Esophagus (tissue), 2 donors: ENCODE measurements around the gene ENO2. TPM values are rescaled to one million over a fixed set of nuclear protein-coding genes. Genes with fewer than 3 reads are reported as not detected.

ENCODE experiments used
- H3K27ac ChIP-seq, 2 donors: one replicate each; pipeline ENCODE4 v1.5.1; 2013; ENCODE audit warnings: low read depth in 2 of 2, mild to moderate bottlenecking in 2 of 2, inconsistent platforms in 1 of 2, low read length in 1 of 2, moderate library complexity in 1 of 2
- H3K27me3 ChIP-seq, 2 donors: one replicate each; pipeline ENCODE4 v1.6.1; 2013; ENCODE audit warnings: low read length in 2 of 2, control low read depth in 1 of 2, mild to moderate bottlenecking in 1 of 2; ENCODE audit not compliant: insufficient read depth in 2 of 2, control insufficient read depth in 1 of 2
- H3K36me3 ChIP-seq, 2 donors: one replicate each; pipeline ENCODE4 v1.6.1; 2013; ENCODE audit warnings: low read length in 1 of 2; ENCODE audit not compliant: control insufficient read depth in 2 of 2, insufficient read depth in 2 of 2
- H3K4me1 ChIP-seq, 2 donors: one replicate each; pipeline ENCODE4 v1.6.1; 2013; ENCODE audit warnings: low read length in 1 of 2; ENCODE audit not compliant: control insufficient read depth in 2 of 2, insufficient read depth in 2 of 2
- H3K4me3 ChIP-seq, 2 donors: one replicate each; pipeline ENCODE4 v1.5.1; 2013; ENCODE audit warnings: low read length in 2 of 2, mild to moderate bottlenecking in 2 of 2, low read depth in 1 of 2, moderate library complexity in 1 of 2
- H3K9me3 ChIP-seq, 2 donors: one replicate each; pipeline ENCODE4 v1.6.1; 2013; ENCODE audit warnings: mild to moderate bottlenecking in 2 of 2, low read depth in 1 of 2, low read length in 1 of 2, moderate library complexity in 1 of 2; ENCODE audit not compliant: control insufficient read depth in 2 of 2, insufficient read depth in 1 of 2
- WGBS, 2 donors: extraction: QIAGEN DNeasy Blood & Tissue Kit; methylation state at CpG; one replicate each; pipeline ENCODE4 v1.1.7; 2013; 5-methylcytosine and 5-hydroxymethylcytosine counted together
- polyA plus RNA-seq, 2 donors: library from polyadenylated mRNA; stranded (reverse); fragments of 200-250 nt; gene quantifications; one replicate each; pipeline ENCODE4 v1.2.3, GENCODE V29; 2013
- donor health status: healthy with polysubstance abuse.
- donor health status: Bipolar disorder and iron deficiency.

The ENO2 gene
- polyA plus RNA-seq, 2 donors, result 6.7 to 9.0 TPM

GRCh38 chr12:6959805-6960592 lies 45.6 kb downstream of the ENO2 start:
- Histone ChIP-seq H3K9me3 (no peaks in the 10 kb centered on the region), H3K4me3 (no peak overlapping the region), H3K36me3 (peaks cover 0 to 11% of the 10 kb centered on the region in 2 donors), H3K27ac (peak overlapping the region in 1 of 2 donors; percentile 96), H3K27me3 (no peaks in the 10 kb centered on the region), H3K4me1 (peaks cover 3 to 24% of the 10 kb centered on the region in 2 donors)
- 87 to 89% methylated on average over 26 of the region's 26 CpGs for WGBS, 2 donors

DNA sequence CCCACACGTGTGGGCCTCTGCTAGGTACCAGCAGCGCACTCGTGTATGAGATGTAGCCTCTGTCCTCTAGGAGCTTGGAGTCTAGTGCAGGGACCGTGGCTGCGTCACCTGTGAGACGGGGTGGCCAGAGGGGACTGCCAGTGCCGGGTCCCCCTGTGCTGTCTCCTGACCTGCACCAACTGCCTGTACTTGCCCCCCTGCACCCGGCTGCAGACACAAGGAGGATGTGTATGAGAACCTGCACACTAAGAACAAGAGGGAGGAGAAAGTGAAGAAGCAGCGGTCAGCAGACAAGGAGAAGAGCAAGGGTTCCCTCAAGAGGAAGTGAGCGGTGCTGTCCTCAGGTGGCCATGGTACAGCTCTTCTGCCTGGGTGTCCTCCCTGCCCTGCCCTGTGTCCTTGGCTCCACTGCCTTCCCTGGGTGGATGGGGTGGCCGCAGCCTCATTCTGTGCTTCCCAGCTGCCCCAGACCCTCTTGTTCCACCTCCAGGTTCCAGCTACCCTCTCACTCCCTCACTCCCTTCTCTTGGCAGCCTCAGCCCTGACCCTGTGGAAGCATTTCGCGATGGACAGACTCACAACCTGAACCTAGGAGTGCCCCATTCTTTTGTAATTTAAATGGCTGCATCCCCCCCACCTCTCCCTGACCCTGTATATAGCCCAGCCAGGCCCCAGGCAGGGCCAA lies 46.4 kb downstream of the ENO2 start:
- no peaks in the 10 kb centered on the region for H3K9me3 ChIP-seq
- peaks cover 1 to 13% of the 10 kb centered on the region in 2 donors for H3K36me3 ChIP-seq
- no peak overlapping the region for H3K4me3 ChIP-seq
- no peaks in the 10 kb centered on the region for H3K27me3 ChIP-seq
- peak overlapping the region; percentile 96 for H3K27ac ChIP-seq
- WGBS, 2 donors, result 72 to 73% methylated on average over 13 of the region's 13 CpGs
- peaks cover 3 to 24% of the 10 kb centered on the region in 2 donors for H3K4me1 ChIP-seq

DNA sequence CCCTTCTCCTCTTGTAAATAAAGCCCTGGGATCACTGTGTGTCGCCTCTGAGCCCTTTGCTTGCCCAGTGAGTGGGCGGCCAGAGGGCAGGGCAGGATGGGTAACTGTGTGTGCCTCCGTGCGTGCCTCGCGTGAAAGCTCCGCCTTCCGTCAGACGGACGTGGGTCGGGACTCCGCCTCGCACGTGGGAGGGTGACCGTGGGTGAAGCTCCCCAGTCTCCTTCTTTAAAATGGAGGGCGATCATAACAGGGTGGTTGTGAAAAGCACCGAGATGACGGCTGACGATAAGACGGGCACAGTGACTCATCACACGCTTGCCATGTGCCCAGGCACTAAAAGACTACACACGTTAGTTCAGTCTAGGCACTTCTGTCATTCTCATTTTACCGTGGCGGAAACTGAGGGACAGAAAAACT lies 46.9 kb downstream of the ENO2 start:
- peak overlapping the region; percentile 96 for H3K27ac ChIP-seq
- no peaks in the 10 kb centered on the region for H3K9me3 ChIP-seq
- H3K4me1 ChIP-seq, result peaks cover 3 to 24% of the 10 kb centered on the region in 2 donors
- 24 to 27% methylated on average over 24 of the region's 24 CpGs for WGBS, 2 donors
- no peaks in the 10 kb centered on the region for H3K27me3 ChIP-seq
- H3K4me3 ChIP-seq, result peak overlapping the region in 1 of 2 donors; percentile 64
- H3K36me3 ChIP-seq, result peaks cover 4 to 8% of the 10 kb centered on the region in 2 donors

DNA sequence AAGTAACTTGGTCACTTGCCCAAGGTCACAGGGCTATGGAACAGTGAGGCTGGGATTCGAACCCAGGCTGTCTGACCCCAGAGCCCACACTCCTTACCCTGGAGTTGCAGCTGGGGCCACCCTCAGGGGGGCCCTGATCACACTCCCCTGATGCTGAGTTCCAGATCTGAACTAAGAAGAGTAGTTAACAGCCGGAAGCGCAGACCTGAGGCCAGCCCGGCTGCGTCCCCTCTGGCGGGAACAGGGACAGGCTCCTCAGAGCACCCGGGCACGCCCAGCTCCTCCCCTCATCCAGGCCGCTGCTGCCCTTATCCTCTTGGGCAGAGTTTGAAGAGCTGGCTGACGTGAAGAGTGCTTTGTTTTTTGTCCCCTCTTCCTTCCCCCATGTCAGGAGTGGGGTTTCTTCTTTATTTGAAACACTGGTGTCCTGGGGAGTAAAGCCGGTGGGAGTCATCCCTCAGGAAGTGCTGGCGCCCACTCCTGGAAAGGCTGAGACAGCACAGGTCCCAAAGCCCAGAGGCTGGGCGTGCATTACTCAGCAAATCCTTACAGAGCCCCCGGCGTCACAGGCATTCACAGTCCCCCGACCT lies 47.4 kb downstream of the ENO2 start:
- H3K27ac ChIP-seq, result peak overlapping the region; percentile 96
- H3K4me1 ChIP-seq, result peaks cover 3 to 24% of the 10 kb centered on the region in 2 donors

GRCh38 chr12:6962285-6963015 lies 48.1 kb downstream of the ENO2 start:
- no peaks in the 10 kb centered on the region for H3K9me3 ChIP-seq
- H3K27me3 ChIP-seq, result no peaks in the 10 kb centered on the region
- peak overlapping the region; percentile 96 for H3K27ac ChIP-seq
- peaks cover 7 to 9% of the 10 kb centered on the region in 2 donors for H3K36me3 ChIP-seq
- 31 to 42% methylated on average over 23 to 25 of the region's 25 CpGs for WGBS, 2 donors
- H3K4me3 ChIP-seq, result peak overlapping the region; percentile 64 to 89
- peaks cover 3 to 24% of the 10 kb centered on the region in 2 donors for H3K4me1 ChIP-seq

More for the DNA sequence above, 47.4 kb downstream of the ENO2 start:
- Histone ChIP-seq H3K27me3 (no peaks in the 10 kb centered on the region), H3K36me3 (peaks cover 4 to 7% of the 10 kb centered on the region in 2 donors), H3K4me3 (peak overlapping the region; percentile 11 to 64), H3K9me3 (no peaks in the 10 kb centered on the region)
- WGBS, 2 donors, result 5 to 6% methylated on average over 16 of the region's 16 CpGs

GRCh38 chr12:6963016-6963731 lies 48.8 kb downstream of the ENO2 start:
- Histone ChIP-seq H3K27ac (peak overlapping the region; percentile 96), H3K4me1 (peaks cover 3 to 19% of the 10 kb centered on the region in 2 donors), H3K27me3 (no peaks in the 10 kb centered on the region), H3K36me3 (peaks cover 13 to 17% of the 10 kb centered on the region in 2 donors), H3K9me3 (no peaks in the 10 kb centered on the region), H3K4me3 (peak overlapping the region; percentile 64 to 89)
- WGBS, 2 donors, result 46 to 51% methylated on average over 27 to 32 of the region's 32 CpGs

DNA sequence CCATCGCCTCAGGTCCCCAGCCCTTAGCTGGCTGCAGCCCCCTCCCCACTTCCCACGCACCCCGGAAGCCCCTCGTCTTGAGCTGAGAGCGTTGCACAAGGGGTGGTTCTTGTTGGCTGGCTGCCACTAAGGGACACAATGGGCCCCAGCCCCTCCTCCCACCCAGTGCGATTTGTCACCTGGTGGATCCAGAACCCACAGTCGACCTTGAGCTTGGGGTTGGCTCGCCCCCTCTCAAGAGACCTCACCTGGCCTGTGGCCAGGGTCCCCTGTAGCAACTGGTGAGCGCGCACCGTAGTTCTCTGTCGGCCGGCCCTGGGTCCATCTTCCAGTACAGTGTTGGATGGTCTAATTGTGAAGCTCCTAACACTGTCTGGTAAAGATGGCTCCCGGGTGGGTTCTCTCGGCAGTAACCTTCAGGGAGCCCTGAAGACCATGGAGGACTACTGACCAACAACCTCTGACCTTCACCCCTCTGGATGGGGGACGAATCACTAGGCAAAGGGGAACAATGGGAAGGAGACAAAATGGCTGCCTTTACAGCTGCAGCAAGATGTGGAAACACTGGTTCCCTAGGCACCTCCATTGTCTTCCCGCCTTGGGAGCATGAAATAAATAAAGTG lies 49.5 kb downstream of the ENO2 start:
- peak overlapping the region; percentile 96 for H3K27ac ChIP-seq
- WGBS, 2 donors, result 37 to 46% methylated on average over 17 of the region's 17 CpGs
- H3K27me3 ChIP-seq, result no peaks in the 10 kb centered on the region
- H3K4me3 ChIP-seq, result peak overlapping the region; percentile 64 to 89
- H3K36me3 ChIP-seq, result peaks cover 16 to 20% of the 10 kb centered on the region in 2 donors
- H3K9me3 ChIP-seq, result no peaks in the 10 kb centered on the region
- peaks cover 3 to 17% of the 10 kb centered on the region in 2 donors for H3K4me1 ChIP-seq

DNA sequence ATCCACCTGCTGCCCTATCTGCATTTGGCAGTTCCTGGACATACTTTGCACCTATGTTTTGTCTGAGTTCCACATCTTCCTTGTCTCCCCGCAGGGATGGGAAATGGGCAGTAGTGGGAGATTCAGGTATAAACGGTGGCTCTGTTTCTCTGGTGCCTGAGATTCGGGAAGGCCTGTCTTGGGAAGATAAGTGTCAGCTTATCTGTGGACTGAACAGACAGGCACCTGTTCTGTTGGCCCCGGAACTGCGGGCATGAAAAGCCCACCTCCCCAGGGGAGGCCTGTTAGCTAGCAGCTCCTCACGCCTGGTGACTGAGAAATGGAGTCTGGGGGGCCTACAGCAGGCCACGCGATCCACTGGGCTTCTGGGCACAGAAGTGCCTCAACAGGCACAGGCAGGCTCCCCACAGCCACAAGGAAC lies 50.2 kb downstream of the ENO2 start:
- Histone ChIP-seq H3K27ac (peak overlapping the region; percentile 96), H3K4me1 (peaks cover 3 to 17% of the 10 kb centered on the region in 2 donors), H3K36me3 (peaks cover 16 to 20% of the 10 kb centered on the region in 2 donors), H3K4me3 (peak overlapping the region; percentile 64 to 89), H3K27me3 (no peaks in the 10 kb centered on the region), H3K9me3 (no peaks in the 10 kb centered on the region)
- 34 to 48% methylated on average over 8 of the region's 8 CpGs for WGBS, 2 donors
